Endothelial cell of umbilical vein (primary cell): ENCODE results near the gene ABAT. TPM values are rescaled to one million over a fixed set of nuclear protein-coding genes. Genes with fewer than 3 reads are reported as not detected.

Experiments used
- BruUV-seq: library from RNA; stranded (reverse); fragments of 400-500 nt; replicated peaks from 2 replicates; lab custom pipeline; 2021; lab: Mats Ljungman, UMichigan
- CTCF ChIA-PET: fragments of 300-600, 350-600 bp; sonication (Branson Sonifier 250); formaldehyde crosslinking; loops from one replicate; lab custom pipeline; 2021; ENCODE audit warnings: antibody characterized with exemption, inconsistent platforms; lab: Charles Lee
- POLR2A ChIA-PET: fragments of 300-600, 350-600 bp; sonication (Branson Sonifier 250); formaldehyde crosslinking; loops from one replicate; lab custom pipeline; 2021; ENCODE audit warnings: antibody characterized with exemption, inconsistent platforms; lab: Charles Lee
- DNase-seq: peaks from one replicate; pipeline ENCODE4 v3.0.0-alpha.2; 2011; ENCODE audit warnings: low read depth, low spot score
- FAIRE-seq: peaks from 2 replicates; lab custom pipeline; 2011; peaks lifted over from hg19 to GRCh38; lab: Jason Lieb, UNC
- H2AFZ ChIP-seq: 2 replicates; pipeline ENCODE4 v1.6.0; 2012; ENCODE audit warnings: low read depth, low read length, control low read depth, inconsistent platforms
- H3K27ac ChIP-seq: 2 replicates; pipeline ENCODE4 v1.5.1; 2011; ENCODE audit warnings: low read depth, mild to moderate bottlenecking, control low read depth, low read length, moderate library complexity; ENCODE audit not compliant: insufficient read depth
- H3K27me3 ChIP-seq, 2 experiments: 2 replicates each; pipeline versions ENCODE4 v1.6.0 to v1.6.1; 2011; ENCODE audit warnings: low read length in 2 of 2, mixed read lengths in 1 of 2; ENCODE audit not compliant: control insufficient read depth in 2 of 2, insufficient read depth in 2 of 2
- H3K36me3 ChIP-seq, 2 experiments: 2 replicates in 1 of 2; 3 replicates in 1 of 2; pipeline ENCODE4 v1.5.1; 2011; ENCODE audit warnings: low read length in 2 of 2, mild to moderate bottlenecking in 1 of 2, moderate library complexity in 1 of 2; ENCODE audit not compliant: control insufficient read depth in 2 of 2, insufficient read depth in 2 of 2; ENCODE audit errors: extremely low read depth in 1 of 2
- H3K4me1 ChIP-seq: 3 replicates; pipeline ENCODE4 v1.5.1; 2011; ENCODE audit warnings: mild to moderate bottlenecking, low read length; ENCODE audit not compliant: control insufficient read depth, insufficient read depth; ENCODE audit errors: extremely low read depth
- H3K4me2 ChIP-seq: 2 replicates; pipeline ENCODE4 v1.6.1; 2011; ENCODE audit warnings: low read length, control low read depth, mixed read lengths; ENCODE audit not compliant: insufficient read depth
- H3K4me3 ChIP-seq, 3 experiments: fragments of 200-600 bp in 1 of 3; sonication (generic), shearing (Covaris generic) in 1 of 3; replicated peaks in 1 of 3; 2 replicates each; pipeline ENCODE4 v1.5.1; 2011 to 2016; ENCODE audit warnings: control low read depth in 3 of 3, low read length in 3 of 3, mild to moderate bottlenecking in 2 of 3, inconsistent platforms in 1 of 3, low read depth in 1 of 3, moderate library complexity in 1 of 3; ENCODE audit not compliant: insufficient read depth in 1 of 3
- H3K79me2 ChIP-seq: 2 replicates; pipeline ENCODE4 v1.6.0; 2012; ENCODE audit warnings: low read length, inconsistent platforms; ENCODE audit not compliant: control insufficient read depth, insufficient read depth
- H3K9ac ChIP-seq: replicated peaks from 2 replicates; pipeline ENCODE3; 2011; ENCODE audit warnings: low read length, control low read depth; ENCODE audit not compliant: insufficient read depth; ENCODE audit errors: extremely low read depth
- H3K9me1 ChIP-seq: replicated peaks from 3 replicates; pipeline ENCODE4 v1.6.0; 2011; ENCODE audit warnings: mild to moderate bottlenecking, low read length; ENCODE audit not compliant: control insufficient read depth, insufficient read depth; ENCODE audit errors: extremely low read depth
- H3K9me3 ChIP-seq: replicated peaks from 2 replicates; pipeline ENCODE4 v1.5.1; 2012; ENCODE audit warnings: low read length, inconsistent platforms; ENCODE audit not compliant: control insufficient read depth, insufficient read depth
- H4K20me1 ChIP-seq: replicated peaks from 2 replicates; pipeline ENCODE3; 2011; ENCODE audit warnings: mild to moderate bottlenecking, low read length; ENCODE audit not compliant: control insufficient read depth, insufficient read depth; ENCODE audit errors: extremely low read depth
- EZH2 ChIP-seq: IDR thresholded peaks from 2 replicates; pipeline ENCODE4 v1.6.1; 2012; ENCODE audit warnings: borderline replicate concordance, low read depth, mild to moderate bottlenecking, moderate library complexity, low read length, inconsistent platforms; ENCODE audit not compliant: severe bottlenecking
- FOS ChIP-seq: IDR thresholded peaks from 2 replicates; pipeline ENCODE4 v1.6.1; 2011; ENCODE audit warnings: mild to moderate bottlenecking, low read length, moderate library complexity, borderline replicate concordance; ENCODE audit not compliant: insufficient read depth
- GATA2 ChIP-seq: IDR thresholded peaks from 2 replicates; pipeline ENCODE4 v1.7.0; 2011; ENCODE audit warnings: low read depth, mild to moderate bottlenecking, moderate library complexity, mixed read lengths, low read length; ENCODE audit not compliant: insufficient read length, insufficient read depth
- JUN ChIP-seq: IDR thresholded peaks from 2 replicates; pipeline ENCODE4 v1.6.1; 2011; ENCODE audit warnings: borderline replicate concordance, low read depth; ENCODE audit not compliant: insufficient read length, insufficient read depth
- MYC ChIP-seq: IDR thresholded peaks from one replicate; pipeline ENCODE4 v1.6.1; 2011; ENCODE audit warnings: mild to moderate bottlenecking, low read depth, low read length
- POLR2A ChIP-seq: IDR thresholded peaks from 2 replicates; pipeline ENCODE4 v1.6.1; 2012; ENCODE audit warnings: low read depth, mild to moderate bottlenecking, control low read depth, low read length
- POLR2AphosphoS5 ChIP-seq: IDR thresholded peaks from 2 replicates; pipeline ENCODE4 v1.6.1; 2012; ENCODE audit warnings: low read depth, mild to moderate bottlenecking, control low read depth, low read length, moderate library complexity; ENCODE audit not compliant: insufficient read depth
- dilution Hi-C: fragments of 300-500 bp; cut with MboI; formaldehyde crosslinking; loops from one replicate; pipeline ENCODE4 v1.15.0; 2019; ENCODE audit warnings: low sequenced_read_pairs; ENCODE audit not compliant: extremely low pct_ligation_motif_present
- intact Hi-C: fragments of 100-400 bp; cut with micrococcal nuclease; formaldehyde crosslinking; loops from one replicate; pipeline ENCODE4 v1.10.0; 2022
- polyA plus RNA-seq, 4 experiments: library from polyadenylated mRNA; depleted of rRNA in 3 of 4; stranded (reverse) in 3 of 4; unstranded in 1 of 4; fragments of >200 nt; gene quantifications; 2 replicates each; pipeline versions ENCODE4 v1.2.1 to v1.2.3, GENCODE V29; 2011 to 2012; ENCODE audit warnings: missing spikeins in 1 of 4
- total RNA-seq: library from RNA; stranded (reverse); gene quantifications from 2 replicates; pipeline ENCODE4 v1.2.3, GENCODE V29; 2021
- TF ChIP-seq, protein P1 (sequence below), 2 donors: IDR thresholded peaks; 1 replicate in 1 of 2; 2 replicates in 1 of 2; pipeline ENCODE4 v1.5.1; 2011; ENCODE audit warnings: low read length in 2 of 2, mild to moderate bottlenecking in 2 of 2, moderate library complexity in 2 of 2, control low read depth in 1 of 2, inconsistent platforms in 1 of 2, low read depth in 1 of 2; ENCODE audit not compliant: insufficient read depth in 1 of 2; ENCODE audit errors: extremely low read depth in 1 of 2
- TF ChIP-seq, protein P2 (sequence below): IDR thresholded peaks from 2 replicates; pipeline ENCODE4 v1.6.1; 2011; ENCODE audit not compliant: insufficient read depth, insufficient read length

ABAT gene
- total and polyA plus RNA-seq, 2 donors (not counting 3 experiments of a cell fraction or from before 2014, with no cell fraction given), result 1.3 to 1.4 TPM

DNA sequence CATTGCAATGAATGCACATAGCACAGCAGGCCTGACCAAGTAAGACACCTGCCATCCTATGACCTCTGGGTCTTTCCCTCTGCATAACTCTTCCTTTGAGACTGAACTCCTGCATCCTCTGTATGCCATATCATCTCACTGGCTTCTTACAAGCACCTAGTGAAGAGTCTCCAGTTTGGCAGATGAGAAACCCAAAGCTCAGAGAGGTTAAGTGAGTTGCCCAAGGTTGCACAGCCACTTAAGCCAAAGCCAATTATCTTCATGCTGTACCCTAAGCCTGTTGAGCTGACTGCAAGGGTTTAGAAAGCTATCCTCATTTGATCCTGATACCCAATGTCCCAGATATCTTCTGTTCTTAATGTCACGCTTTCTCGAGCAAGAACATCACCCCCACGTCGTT lies 87.8 kb downstream of the ABAT start:
- Histone ChIP-seq H2AFZ (no peak overlapping the region), H3K9ac (no peak overlapping the region), H3K4me3 (no peak overlapping the region), H3K9me1 (no peaks in the 10 kb centered on the region), H3K4me2 (no peak overlapping the region), H4K20me1 (no peaks in the 10 kb centered on the region), H3K79me2 (no peaks in the 10 kb centered on the region), H3K4me1 (no peaks in the 10 kb centered on the region), H3K27me3 (no peaks in the 10 kb centered on the region), H3K9me3 (no peaks in the 10 kb centered on the region), H3K27ac (no peak overlapping the region), H3K36me3 (no peaks in the 10 kb centered on the region)
- intact Hi-C loops (no loop called here), dilution Hi-C loops (no loop called here)
- ChIA-PET POLR2A (no interaction called here), CTCF (no interaction called here)
- FAIRE-seq, result no peak
- no peak for TF ChIP-seq POLR2A
- TF ChIP-seq, protein P1, sequence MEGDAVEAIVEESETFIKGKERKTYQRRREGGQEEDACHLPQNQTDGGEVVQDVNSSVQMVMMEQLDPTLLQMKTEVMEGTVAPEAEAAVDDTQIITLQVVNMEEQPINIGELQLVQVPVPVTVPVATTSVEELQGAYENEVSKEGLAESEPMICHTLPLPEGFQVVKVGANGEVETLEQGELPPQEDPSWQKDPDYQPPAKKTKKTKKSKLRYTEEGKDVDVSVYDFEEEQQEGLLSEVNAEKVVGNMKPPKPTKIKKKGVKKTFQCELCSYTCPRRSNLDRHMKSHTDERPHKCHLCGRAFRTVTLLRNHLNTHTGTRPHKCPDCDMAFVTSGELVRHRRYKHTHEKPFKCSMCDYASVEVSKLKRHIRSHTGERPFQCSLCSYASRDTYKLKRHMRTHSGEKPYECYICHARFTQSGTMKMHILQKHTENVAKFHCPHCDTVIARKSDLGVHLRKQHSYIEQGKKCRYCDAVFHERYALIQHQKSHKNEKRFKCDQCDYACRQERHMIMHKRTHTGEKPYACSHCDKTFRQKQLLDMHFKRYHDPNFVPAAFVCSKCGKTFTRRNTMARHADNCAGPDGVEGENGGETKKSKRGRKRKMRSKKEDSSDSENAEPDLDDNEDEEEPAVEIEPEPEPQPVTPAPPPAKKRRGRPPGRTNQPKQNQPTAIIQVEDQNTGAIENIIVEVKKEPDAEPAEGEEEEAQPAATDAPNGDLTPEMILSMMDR (IDR thresholded peaks at IDR 0.05; ENCODE audit: extremely low read depth in 1 of 2, insufficient read depth in 1 of 2, low read depth in 1 of 2, low read length in 2 of 2), result no peak
- no peak for TF ChIP-seq FOS
- TF ChIP-seq POLR2AphosphoS5, result no peak
- TF ChIP-seq, protein P2, sequence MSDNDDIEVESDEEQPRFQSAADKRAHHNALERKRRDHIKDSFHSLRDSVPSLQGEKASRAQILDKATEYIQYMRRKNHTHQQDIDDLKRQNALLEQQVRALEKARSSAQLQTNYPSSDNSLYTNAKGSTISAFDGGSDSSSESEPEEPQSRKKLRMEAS, result no peak
- TF ChIP-seq GATA2, result no peak
- TF ChIP-seq EZH2, result no peak
- TF ChIP-seq MYC, result no peak
- TF ChIP-seq JUN, result no peak
- DNase-seq, result no peak
- BruUV-seq, result no TSS peak
